GM18907 (cell line): Measurements from ENCODE around the gene ARHGAP31.
A peak's percentile ranks its signal among the peaks of the same experiment; 100 is the strongest.
"Not testable (repeated sequence)": the region's sequence is repeated elsewhere in the genome, so short reads cannot be mapped to it uniquely, and the experiment has no call there.

Experiments
- ATAC-seq: cut with Tn5 transposase; IDR thresholded peaks from one replicate; pipeline ENCODE4 v1.9.1; 2021; ENCODE audit warnings: mild to moderate bottlenecking, moderate library complexity; ENCODE audit not compliant: unreplicated experiment

ARHGAP31 gene

GRCh38 chr3:119315600-119316312, 21.6 kb downstream of the ARHGAP31 start:
- ATAC-seq, result no peak

- no peak for ATAC-seq
Observed at GRCh38 chr3:119316313-119316670, 22.1 kb downstream of the ARHGAP31 start.

- ATAC-seq, result no peak
Observed at GRCh38 chr3:119318876-119319275, 24.7 kb downstream of the ARHGAP31 start.

GRCh38 chr3:119319311-119319710, 25.1 kb downstream of the ARHGAP31 start:
- no peak for ATAC-seq

- not testable (repeated sequence) for ATAC-seq
Observed at GRCh38 chr3:119320785-119321184, 26.6 kb downstream of the ARHGAP31 start.

- peak; percentile 35 for ATAC-seq
Observed at GRCh38 chr3:119322021-119322834, 28.0 kb downstream of the ARHGAP31 start.

- peak; percentile 92 for ATAC-seq
Observed at GRCh38 chr3:119322835-119323722, 28.9 kb downstream of the ARHGAP31 start.

GRCh38 chr3:119323723-119324085, 29.5 kb downstream of the ARHGAP31 start:
- ATAC-seq, result no peak

GRCh38 chr3:119324899-119325298, 30.7 kb downstream of the ARHGAP31 start:
- no peak for ATAC-seq

GRCh38 chr3:119326976-119327375, 32.8 kb downstream of the ARHGAP31 start:
- no peak for ATAC-seq

GRCh38 chr3:119329551-119329950, 35.4 kb downstream of the ARHGAP31 start:
- ATAC-seq, result no peak

GRCh38 chr3:119330181-119330580, 36.0 kb downstream of the ARHGAP31 start:
- no peak for ATAC-seq

GRCh38 chr3:119330858-119331257, 36.7 kb downstream of the ARHGAP31 start:
- no peak for ATAC-seq

- ATAC-seq, result no peak
Observed at GRCh38 chr3:119331661-119332060, 37.5 kb downstream of the ARHGAP31 start.

GRCh38 chr3:119333773-119334509, 39.8 kb downstream of the ARHGAP31 start:
- no peak for ATAC-seq

- ATAC-seq, result no peak
Observed at GRCh38 chr3:119336823-119337222, 42.6 kb downstream of the ARHGAP31 start.

- not testable (repeated sequence) for ATAC-seq
Observed at GRCh38 chr3:119337407-119337806, 43.2 kb downstream of the ARHGAP31 start.

- ATAC-seq, result no peak
Observed at GRCh38 chr3:119338754-119339153, 44.6 kb downstream of the ARHGAP31 start.

- peak; percentile 47 for ATAC-seq
Observed at GRCh38 chr3:119340014-119340413, 45.8 kb downstream of the ARHGAP31 start.

- ATAC-seq, result no peak
Observed at GRCh38 chr3:119340446-119340845, 46.3 kb downstream of the ARHGAP31 start.

- ATAC-seq, result no peak
Observed at GRCh38 chr3:119342176-119342575, 48.0 kb downstream of the ARHGAP31 start.
